Stimulated activated CD4-positive, alpha-beta T cell treated with anti-CD3 and anti-CD28 coated beads, Interleukin-12 subunit alpha, Interleukin-12 subunit beta, amount 100 ng/mL, for 24 hours (primary cell): ENCODE measurements around the gene CDHR3.

Experiments used
- DNase-seq, 2 experiments: peaks; one replicate each; pipeline ENCODE4 v3.0.0-alpha.2; 2020; ENCODE audit warnings: low read depth in 2 of 2

The CDHR3 gene

GRCh38 chr7:106023369-106024322 is 60.6 kb downstream of the CDHR3 start:
- DNase-seq: no peak

GRCh38 chr7:106026101-106026500 is 63.0 kb downstream of the CDHR3 start:
- no peak for DNase-seq

GRCh38 chr7:106029451-106029850 is 66.4 kb downstream of the CDHR3 start:
- DNase-seq: no peak

- no peak for DNase-seq
Measured at GRCh38 chr7:106029941-106030340, 66.9 kb downstream of the CDHR3 start.

GRCh38 chr7:106031300-106032035 is 68.4 kb downstream of the CDHR3 start:
- DNase-seq: no peak

- no peak for DNase-seq
Measured at GRCh38 chr7:106032295-106032694, 69.2 kb downstream of the CDHR3 start.

GRCh38 chr7:106033735-106034134 is 70.7 kb downstream of the CDHR3 start:
- DNase-seq: no peak

- no peak for DNase-seq
Measured at GRCh38 chr7:106034383-106034782, 71.3 kb downstream of the CDHR3 start.

- no peak for DNase-seq
Measured at GRCh38 chr7:106035568-106035967, 72.5 kb downstream of the CDHR3 start.

- no peak for DNase-seq
Measured at GRCh38 chr7:106036004-106036403, 72.9 kb downstream of the CDHR3 start.

- DNase-seq: no peak
Measured at GRCh38 chr7:106037489-106038176, 74.6 kb downstream of the CDHR3 start.

- no peak for DNase-seq
Measured at GRCh38 chr7:106038289-106038688, 75.2 kb downstream of the CDHR3 start.

GRCh38 chr7:106038916-106039315 is 75.9 kb downstream of the CDHR3 start:
- DNase-seq: no peak

- DNase-seq: no peak
Measured at GRCh38 chr7:106039486-106040060, 76.5 kb downstream of the CDHR3 start.

- peak in 1 of 2 experiments; percentile 34 for DNase-seq
Measured at GRCh38 chr7:106041140-106041717, 78.2 kb downstream of the CDHR3 start.

GRCh38 chr7:106042196-106042611 is 79.1 kb downstream of the CDHR3 start:
- no peak for DNase-seq

- DNase-seq: no peak
Measured at GRCh38 chr7:106045139-106045538, 82.1 kb downstream of the CDHR3 start.

GRCh38 chr7:106045586-106045985 is 82.5 kb downstream of the CDHR3 start:
- DNase-seq: no peak

- no peak for DNase-seq
Measured at GRCh38 chr7:106047184-106047583, 84.1 kb downstream of the CDHR3 start.

- DNase-seq: no peak
Measured at GRCh38 chr7:106047818-106048705, 85.0 kb downstream of the CDHR3 start.

- DNase-seq: no peak
Measured at GRCh38 chr7:106048706-106049020, 85.6 kb downstream of the CDHR3 start.
